ENCODE results near the gene ATP10A.

The ATP10A gene

GRCh38 chr15:25789211-25789610 lies 73.9 kb downstream of the ATP10A start:
- Histone ChIP-seq H3K4ac (ENCODE audit: low read depth, low read length) (no peak overlapping the region), H2BK12ac (ENCODE audit: low read length) (no peak overlapping the region), H4K91ac (ENCODE audit: low read depth, low read length) (no peak overlapping the region), H2BK120ac (ENCODE audit: insufficient read depth, low read length, poor library complexity) (no peak overlapping the region), H3K36me3 (ENCODE audit: control insufficient read depth in 1 of 2, insufficient read depth in 2 of 2, low read length in 2 of 2) (no peaks in the 10 kb centered on the region), H3K4me1 (ENCODE audit: control insufficient read depth in 1 of 2, insufficient read depth in 2 of 2, low read length in 2 of 2) (no peaks in the 10 kb centered on the region), H2BK5ac (ENCODE audit: low read depth, low read length, poor library complexity) (no peak overlapping the region), H3K4me3 (ENCODE audit: low read depth, low read length) (no peak overlapping the region), H3K9ac (ENCODE audit: low read length) (no peak overlapping the region), H2AFZ (ENCODE audit: insufficient read depth, low read length, poor library complexity) (no peak overlapping the region), H3K79me2 (ENCODE audit: control insufficient read depth, insufficient read depth, low read length, poor library complexity) (no peaks in the 10 kb centered on the region), H4K8ac (ENCODE audit: low read depth, low read length) (no peak overlapping the region), H3K27ac (ENCODE audit: low read depth, low read length) (no peak overlapping the region), H3K23ac (ENCODE audit: low read length) (no peak overlapping the region), H2AK5ac (ENCODE audit: low read length) (no peak overlapping the region), H3K14ac (ENCODE audit: low read length) (no peak overlapping the region), H3K9me3 (ENCODE audit: insufficient read depth, low read depth, low read length) (no peaks in the 10 kb centered on the region), H3K18ac (ENCODE audit: low read length) (no peak overlapping the region), H3K79me1 (ENCODE audit: low read length) (no peaks in the 10 kb centered on the region), H4K12ac (ENCODE audit: low read depth, low read length) (no peak overlapping the region), H3K27me3 (ENCODE audit: insufficient read depth, low read length) (no peaks in the 10 kb centered on the region), H3K4me2 (ENCODE audit: low read length) (no peak overlapping the region)
- WGBS (ENCODE audit: extremely low coverage, insufficient coverage, insufficient read length): no CpG with 5 or more reads among the region's 2 CpGs
- no peak for DNase-seq

GRCh38 chr15:25787855-25788520 lies 75.1 kb downstream of the ATP10A start:
- no peaks in the 10 kb centered on the region for H3K4me1 ChIP-seq (ENCODE audit: control insufficient read depth in 1 of 2, insufficient read depth in 2 of 2, low read length in 2 of 2)
- DNase-seq: no peak
- no CpG with 5 or more reads among the region's 13 CpGs for WGBS (ENCODE audit: extremely low coverage, insufficient coverage, insufficient read length)
- no peak overlapping the region for H3K23ac ChIP-seq (ENCODE audit: low read length)
- no peaks in the 10 kb centered on the region for H3K79me1 ChIP-seq (ENCODE audit: low read length)
- no peak overlapping the region for H3K18ac ChIP-seq (ENCODE audit: low read length)
- no peak overlapping the region for H2AK5ac ChIP-seq (ENCODE audit: low read length)
- H4K12ac ChIP-seq (ENCODE audit: low read depth, low read length): no peak overlapping the region
- H3K27me3 ChIP-seq (ENCODE audit: insufficient read depth, low read length): no peaks in the 10 kb centered on the region
- H2BK120ac ChIP-seq (ENCODE audit: insufficient read depth, low read length, poor library complexity): no peak overlapping the region
- H3K27ac ChIP-seq (ENCODE audit: low read depth, low read length): no peak overlapping the region
- no peak overlapping the region for H3K9ac ChIP-seq (ENCODE audit: low read length)
- no peak overlapping the region for H4K91ac ChIP-seq (ENCODE audit: low read depth, low read length)
- H3K14ac ChIP-seq (ENCODE audit: low read length): no peak overlapping the region
- H2AFZ ChIP-seq (ENCODE audit: insufficient read depth, low read length, poor library complexity): no peak overlapping the region
- no peak overlapping the region for H2BK12ac ChIP-seq (ENCODE audit: low read length)
- H4K8ac ChIP-seq (ENCODE audit: low read depth, low read length): no peak overlapping the region
- no peaks in the 10 kb centered on the region for H3K9me3 ChIP-seq (ENCODE audit: insufficient read depth, low read depth, low read length)
- no peaks in the 10 kb centered on the region for H3K36me3 ChIP-seq (ENCODE audit: control insufficient read depth in 1 of 2, insufficient read depth in 2 of 2, low read length in 2 of 2)
- no peak overlapping the region for H3K4me3 ChIP-seq (ENCODE audit: low read depth, low read length)
- no peaks in the 10 kb centered on the region for H3K79me2 ChIP-seq (ENCODE audit: control insufficient read depth, insufficient read depth, low read length, poor library complexity)
- no peak overlapping the region for H3K4me2 ChIP-seq (ENCODE audit: low read length)
- H2BK5ac ChIP-seq (ENCODE audit: low read depth, low read length, poor library complexity): no peak overlapping the region
- no peak overlapping the region for H3K4ac ChIP-seq (ENCODE audit: low read depth, low read length)

- WGBS (ENCODE audit: extremely low coverage, insufficient coverage, insufficient read length): no CpG with 5 or more reads among the region's 2 CpGs
- H3K79me2 ChIP-seq (ENCODE audit: control insufficient read depth, insufficient read depth, low read length, poor library complexity): no peaks in the 10 kb centered on the region
- no peak overlapping the region for H2BK12ac ChIP-seq (ENCODE audit: low read length)
- H3K36me3 ChIP-seq (ENCODE audit: control insufficient read depth in 1 of 2, insufficient read depth in 2 of 2, low read length in 2 of 2): no peaks in the 10 kb centered on the region
- no peak overlapping the region for H3K4me2 ChIP-seq (ENCODE audit: low read length)
- no peak overlapping the region for H2BK120ac ChIP-seq (ENCODE audit: insufficient read depth, low read length, poor library complexity)
- H3K4me3 ChIP-seq (ENCODE audit: low read depth, low read length): no peak overlapping the region
- no peak for DNase-seq
- H3K79me1 ChIP-seq (ENCODE audit: low read length): no peaks in the 10 kb centered on the region
- H3K4me1 ChIP-seq (ENCODE audit: control insufficient read depth in 1 of 2, insufficient read depth in 2 of 2, low read length in 2 of 2): no peaks in the 10 kb centered on the region
- H3K23ac ChIP-seq (ENCODE audit: low read length): no peak overlapping the region
- no peak overlapping the region for H2AK5ac ChIP-seq (ENCODE audit: low read length)
- no peak overlapping the region for H4K8ac ChIP-seq (ENCODE audit: low read depth, low read length)
- H3K9me3 ChIP-seq (ENCODE audit: insufficient read depth, low read depth, low read length): no peaks in the 10 kb centered on the region
- no peaks in the 10 kb centered on the region for H3K27me3 ChIP-seq (ENCODE audit: insufficient read depth, low read length)
- no peak overlapping the region for H3K27ac ChIP-seq (ENCODE audit: low read depth, low read length)
- H2BK5ac ChIP-seq (ENCODE audit: low read depth, low read length, poor library complexity): no peak overlapping the region
- H3K4ac ChIP-seq (ENCODE audit: low read depth, low read length): no peak overlapping the region
- no peak overlapping the region for H4K91ac ChIP-seq (ENCODE audit: low read depth, low read length)
- no peak overlapping the region for H4K12ac ChIP-seq (ENCODE audit: low read depth, low read length)
- H3K18ac ChIP-seq (ENCODE audit: low read length): no peak overlapping the region
- no peak overlapping the region for H3K14ac ChIP-seq (ENCODE audit: low read length)
- no peak overlapping the region for H3K9ac ChIP-seq (ENCODE audit: low read length)
- no peak overlapping the region for H2AFZ ChIP-seq (ENCODE audit: insufficient read depth, low read length, poor library complexity)
These were observed 75.7 kb downstream of the ATP10A start for GRCh38 chr15:25787381-25787780.

GRCh38 chr15:25786040-25786439 lies 77.1 kb downstream of the ATP10A start:
- no CpG with 5 or more reads among the region's 14 CpGs for WGBS (ENCODE audit: extremely low coverage, insufficient coverage, insufficient read length)
- no peak overlapping the region for H2AK5ac ChIP-seq (ENCODE audit: low read length)

More at GRCh38 chr15:25786040-25786439, 77.1 kb downstream of the ATP10A start:
- Histone ChIP-seq H3K9ac (ENCODE audit: low read length) (no peak overlapping the region), H4K91ac (ENCODE audit: low read depth, low read length) (no peak overlapping the region), H2BK12ac (ENCODE audit: low read length) (no peak overlapping the region), H3K9me3 (ENCODE audit: insufficient read depth, low read depth, low read length) (no peaks in the 10 kb centered on the region), H3K4ac (ENCODE audit: low read depth, low read length) (no peak overlapping the region), H2BK5ac (ENCODE audit: low read depth, low read length, poor library complexity) (no peak overlapping the region), H3K36me3 (ENCODE audit: control insufficient read depth in 1 of 2, insufficient read depth in 2 of 2, low read length in 2 of 2) (no peaks in the 10 kb centered on the region), H2AFZ (ENCODE audit: insufficient read depth, low read length, poor library complexity) (no peak overlapping the region), H3K4me3 (ENCODE audit: low read depth, low read length) (no peak overlapping the region), H3K4me2 (ENCODE audit: low read length) (no peak overlapping the region), H3K79me2 (ENCODE audit: control insufficient read depth, insufficient read depth, low read length, poor library complexity) (no peaks in the 10 kb centered on the region), H3K4me1 (ENCODE audit: control insufficient read depth in 1 of 2, insufficient read depth in 2 of 2, low read length in 2 of 2) (no peaks in the 10 kb centered on the region), H3K23ac (ENCODE audit: low read length) (no peak overlapping the region), H3K27me3 (ENCODE audit: insufficient read depth, low read length) (no peaks in the 10 kb centered on the region), H3K14ac (ENCODE audit: low read length) (no peak overlapping the region), H3K27ac (ENCODE audit: low read depth, low read length) (no peak overlapping the region), H2BK120ac (ENCODE audit: insufficient read depth, low read length, poor library complexity) (no peak overlapping the region), H4K12ac (ENCODE audit: low read depth, low read length) (no peak overlapping the region), H3K79me1 (ENCODE audit: low read length) (no peaks in the 10 kb centered on the region), H3K18ac (ENCODE audit: low read length) (no peak overlapping the region), H4K8ac (ENCODE audit: low read depth, low read length) (no peak overlapping the region)
- DNase-seq: no peak
